CD14-positive monocyte (primary cell): ENCODE results near the gene RNF213. TPM values are rescaled to one million over a fixed set of nuclear protein-coding genes. Genes with fewer than 3 reads are reported as not detected.

Experiments used
- DNase-seq, 3 donors: peaks; one replicate each; pipeline ENCODE4 v3.0.0-alpha.2; 2011 to 2022
- H2AFZ ChIP-seq: 2 replicates; pipeline ENCODE4 v1.6.0; 2012; ENCODE audit warnings: mild to moderate bottlenecking, low read depth, low read length, inconsistent platforms; ENCODE audit not compliant: insufficient read depth, poor library complexity, severe bottlenecking
- H3K27ac ChIP-seq, 2 donors: 1 replicate in 1 of 2; 2 replicates in 1 of 2; pipeline ENCODE4 v1.5.1; 2012 to 2013; ENCODE audit warnings: low read length in 2 of 2, control low read depth in 1 of 2, inconsistent platforms in 1 of 2, low read depth in 1 of 2, mild to moderate bottlenecking in 1 of 2
- H3K27me3 ChIP-seq, 2 donors: one replicate each; pipeline versions ENCODE4 v1.6.0 to v1.6.1; 2011 to 2013; ENCODE audit warnings: low read length in 2 of 2; ENCODE audit not compliant: control insufficient read depth in 2 of 2, insufficient read depth in 2 of 2
- H3K36me3 ChIP-seq, 2 donors: replicated peaks in 1 of 2; 1 replicate in 1 of 2; 2 replicates in 1 of 2; pipeline versions ENCODE4 v1.5.1 to v1.6.1; 2012 to 2013; ENCODE audit warnings: low read length in 2 of 2, control low read depth in 1 of 2, inconsistent platforms in 1 of 2, mild to moderate bottlenecking in 1 of 2; ENCODE audit not compliant: insufficient read depth in 2 of 2, control insufficient read depth in 1 of 2
- H3K4me1 ChIP-seq, 2 donors: 1 replicate in 1 of 2; 2 replicates in 1 of 2; pipeline versions ENCODE4 v1.5.1 to v1.6.1; 2012 to 2013; ENCODE audit warnings: low read length in 2 of 2, control low read depth in 1 of 2, inconsistent platforms in 1 of 2, mild to moderate bottlenecking in 1 of 2, moderate library complexity in 1 of 2; ENCODE audit not compliant: insufficient read depth in 2 of 2, control insufficient read depth in 1 of 2
- H3K4me2 ChIP-seq: replicated peaks from 2 replicates; pipeline ENCODE3; 2012; ENCODE audit warnings: low read length, moderate library complexity, mild to moderate bottlenecking; ENCODE audit not compliant: poor library complexity, severe bottlenecking; ENCODE audit errors: extremely low read depth
- H3K4me3 ChIP-seq, 3 experiments: fragments of 200-600 bp in 1 of 3; sonication (generic) in 1 of 3; replicated peaks in 1 of 3; 1 replicate in 2 of 3; 2 replicates in 1 of 3; pipeline ENCODE4 v1.5.1; 2011 to 2013; ENCODE audit warnings: low read length in 3 of 3, mild to moderate bottlenecking in 3 of 3, control low read depth in 2 of 3, low read depth in 2 of 3, inconsistent platforms in 1 of 3, moderate library complexity in 1 of 3
- H3K79me2 ChIP-seq: 2 replicates; pipeline ENCODE4 v1.6.0; 2012; ENCODE audit warnings: mild to moderate bottlenecking, control low read depth, inconsistent platforms, low read length, moderate library complexity; ENCODE audit not compliant: insufficient read depth
- H3K9ac ChIP-seq: 2 replicates; pipeline ENCODE4 v1.6.0; 2017; ENCODE audit warnings: low read length, mild to moderate bottlenecking; ENCODE audit not compliant: insufficient read depth, poor library complexity, severe bottlenecking
- H3K9me3 ChIP-seq, 2 donors: replicated peaks in 1 of 2; 1 replicate in 1 of 2; 2 replicates in 1 of 2; pipeline versions ENCODE4 v1.5.1 to v1.6.1; 2012 to 2013; ENCODE audit warnings: low read length in 2 of 2, control low read depth in 1 of 2; ENCODE audit not compliant: control insufficient read depth in 1 of 2, insufficient read depth in 1 of 2
- H4K20me1 ChIP-seq: 2 replicates; pipeline ENCODE4 v1.6.0; 2012; ENCODE audit warnings: mild to moderate bottlenecking, low read length, control low read depth, moderate library complexity; ENCODE audit not compliant: insufficient read depth
- H3K27ac Mint-ChIP-seq, 7 donors: one replicate each; pipeline ENCODE4 v1.8.0; 2020; ENCODE audit warnings: mild to moderate bottlenecking in 7 of 7, mixed read lengths in 7 of 7, moderate library complexity in 6 of 7, inconsistent platforms in 2 of 7
- H3K27me3 Mint-ChIP-seq, 3 donors: one replicate each; pipeline ENCODE4 v1.8.0; 2021 to 2022; ENCODE audit warnings: low read depth in 3 of 3, mild to moderate bottlenecking in 3 of 3, mixed read lengths in 3 of 3, moderate library complexity in 3 of 3, inconsistent platforms in 1 of 3
- H3K36me3 Mint-ChIP-seq, 2 donors: one replicate each; pipeline ENCODE4 v1.8.0; 2020; ENCODE audit warnings: mixed read lengths in 2 of 2, inconsistent platforms in 1 of 2, mild to moderate bottlenecking in 1 of 2
- H3K4me1 Mint-ChIP-seq: one replicate; pipeline ENCODE4 v1.8.0; 2020; ENCODE audit warnings: mild to moderate bottlenecking, mixed read lengths
- H3K4me3 Mint-ChIP-seq, 2 donors: one replicate each; pipeline ENCODE4 v1.8.0; 2020; ENCODE audit warnings: mild to moderate bottlenecking in 2 of 2, mixed read lengths in 2 of 2, moderate library complexity in 1 of 2
- H3K9me3 Mint-ChIP-seq, 7 donors: one replicate each; pipeline ENCODE4 v1.8.0; 2020 to 2022; ENCODE audit warnings: mixed read lengths in 7 of 7, mild to moderate bottlenecking in 6 of 7, moderate library complexity in 6 of 7, inconsistent platforms in 2 of 7
- WGBS: methylation state at CpG from one replicate; pipeline ENCODE4 v1.1.5; 2013; ENCODE audit warnings: missing lambda C conversion rate; ENCODE audit not compliant: insufficient coverage; 5-methylcytosine and 5-hydroxymethylcytosine counted together
- intact Hi-C, 2 donors: fragments of 100-400 bp; cut with micrococcal nuclease; formaldehyde crosslinking; loops; one replicate each; pipeline versions ENCODE4 v1.15.0 to v1.15.1; 2023
- polyA plus RNA-seq, 3 donors: library from polyadenylated mRNA; depleted of rRNA in 1 of 3; unstranded in 2 of 3; stranded (reverse) in 1 of 3; fragments of 300-500 nt in 2 of 3; fragments of >200 nt in 1 of 3; fragmentation: Illumina TruSeq in 2 of 3; gene quantifications; 1 replicate in 2 of 3; 2 replicates in 1 of 3; pipeline ENCODE4 v1.2.3, GENCODE V29; 2012 to 2021
- TF ChIP-seq, protein P1 (sequence below): fragments of 200-600 bp; IDR thresholded peaks from one replicate; pipeline ENCODE4 v1.8.0; 2022; ENCODE audit warnings: antibody characterized with exemption, mild to moderate bottlenecking

Gene RNF213
- polyA plus RNA-seq, 3 donors: 10.3 to 196 (median 18.1) TPM

DNA sequence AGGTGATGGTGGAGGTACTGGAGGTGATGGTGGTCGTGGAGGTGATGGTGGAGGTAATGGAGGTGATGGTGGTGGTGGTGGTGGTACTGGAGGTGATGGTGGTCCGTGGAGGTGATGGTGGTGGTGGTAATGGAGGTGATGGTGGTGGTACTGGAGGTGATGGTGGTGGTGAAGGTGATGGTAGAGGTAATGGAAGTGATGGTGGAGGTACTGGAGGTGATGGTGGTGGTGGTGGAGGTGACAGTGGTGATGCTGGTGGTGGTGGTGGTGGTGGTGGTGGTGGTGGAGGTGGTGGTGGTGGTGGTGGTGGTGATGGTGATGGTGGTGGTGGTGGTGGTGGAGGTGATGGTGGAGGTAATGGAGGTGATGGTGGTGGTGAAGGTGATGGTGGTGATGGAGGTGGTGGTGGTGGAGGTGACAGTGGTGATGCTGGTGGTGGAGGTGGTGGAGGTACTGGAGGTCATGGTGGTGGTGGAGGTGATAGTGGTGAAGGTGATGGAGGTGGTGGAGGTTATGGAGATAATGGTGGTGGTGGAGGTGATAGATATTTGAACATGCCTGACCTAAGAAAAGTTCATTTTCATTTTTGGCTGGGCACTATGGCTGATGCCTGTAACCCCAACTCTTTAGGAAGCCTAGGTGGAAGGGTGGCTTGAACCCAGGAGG, 55.0 kb downstream of the RNF213 start:
- H3K27ac Mint-ChIP-seq: peak overlapping the region in 1 of 7 donors; percentile 23
- H3K9me3 Mint-ChIP-seq: peaks cover 0 to 5% (median 2%) of the 10 kb centered on the region in 7 donors
- H3K36me3 ChIP-seq: peaks cover 78 to 86% of the 10 kb centered on the region in 2 donors
- no peaks in the 10 kb centered on the region for H3K4me1 ChIP-seq
- no peaks in the 10 kb centered on the region for H3K27me3 Mint-ChIP-seq
- no peaks in the 10 kb centered on the region for H3K27me3 ChIP-seq
- H3K27ac ChIP-seq: no peak overlapping the region
- H3K36me3 Mint-ChIP-seq: peaks cover 71 to 81% of the 10 kb centered on the region in 2 donors
- H3K9ac ChIP-seq: no peak overlapping the region
- peaks cover 87% of the 10 kb centered on the region for H4K20me1 ChIP-seq
- DNase-seq: no peak
- H3K79me2 ChIP-seq: peaks cover 21% of the 10 kb centered on the region
- H3K4me2 ChIP-seq: no peak overlapping the region
- H2AFZ ChIP-seq: no peak overlapping the region
- H3K4me1 Mint-ChIP-seq: no peaks in the 10 kb centered on the region
- no peaks in the 10 kb centered on the region for H3K9me3 ChIP-seq
- intact Hi-C loops: no loop called here
- H3K4me3 ChIP-seq: no peak overlapping the region
- WGBS: no CpG with 5 or more reads among the region's 2 CpGs
- H3K4me3 Mint-ChIP-seq: no peak overlapping the region
- TF ChIP-seq, protein P1, sequence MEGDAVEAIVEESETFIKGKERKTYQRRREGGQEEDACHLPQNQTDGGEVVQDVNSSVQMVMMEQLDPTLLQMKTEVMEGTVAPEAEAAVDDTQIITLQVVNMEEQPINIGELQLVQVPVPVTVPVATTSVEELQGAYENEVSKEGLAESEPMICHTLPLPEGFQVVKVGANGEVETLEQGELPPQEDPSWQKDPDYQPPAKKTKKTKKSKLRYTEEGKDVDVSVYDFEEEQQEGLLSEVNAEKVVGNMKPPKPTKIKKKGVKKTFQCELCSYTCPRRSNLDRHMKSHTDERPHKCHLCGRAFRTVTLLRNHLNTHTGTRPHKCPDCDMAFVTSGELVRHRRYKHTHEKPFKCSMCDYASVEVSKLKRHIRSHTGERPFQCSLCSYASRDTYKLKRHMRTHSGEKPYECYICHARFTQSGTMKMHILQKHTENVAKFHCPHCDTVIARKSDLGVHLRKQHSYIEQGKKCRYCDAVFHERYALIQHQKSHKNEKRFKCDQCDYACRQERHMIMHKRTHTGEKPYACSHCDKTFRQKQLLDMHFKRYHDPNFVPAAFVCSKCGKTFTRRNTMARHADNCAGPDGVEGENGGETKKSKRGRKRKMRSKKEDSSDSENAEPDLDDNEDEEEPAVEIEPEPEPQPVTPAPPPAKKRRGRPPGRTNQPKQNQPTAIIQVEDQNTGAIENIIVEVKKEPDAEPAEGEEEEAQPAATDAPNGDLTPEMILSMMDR: no peak

DNA sequence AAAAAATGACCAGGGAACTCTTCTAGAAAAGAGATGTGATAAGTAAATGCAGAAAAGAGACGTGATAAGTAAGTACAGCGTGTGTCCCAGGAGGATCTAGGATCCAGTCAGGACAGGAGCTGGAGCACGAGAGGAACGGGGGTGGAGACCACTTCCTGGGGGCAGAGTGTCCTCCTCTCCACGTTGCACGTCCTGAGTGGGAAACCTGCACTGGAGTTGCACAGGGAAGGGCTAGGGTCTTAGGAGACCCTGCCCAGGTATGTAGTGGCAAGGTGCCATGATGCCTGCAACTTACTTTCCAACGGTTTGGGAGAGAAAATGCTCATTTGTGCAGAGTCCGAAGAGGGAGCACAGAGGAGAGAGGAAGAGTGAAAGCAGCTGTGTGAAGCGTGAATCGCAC, 55.8 kb downstream of the RNF213 start:
- no peak for DNase-seq
- no peaks in the 10 kb centered on the region for H3K4me1 Mint-ChIP-seq
- H3K4me3 Mint-ChIP-seq: no peak overlapping the region
- Histone ChIP-seq H3K9me3 (no peaks in the 10 kb centered on the region), H2AFZ (no peak overlapping the region), H4K20me1 (peaks cover 87% of the 10 kb centered on the region), H3K9ac (no peak overlapping the region), H3K36me3 (peaks cover 78 to 86% of the 10 kb centered on the region in 2 donors), H3K4me3 (no peak overlapping the region), H3K4me1 (no peaks in the 10 kb centered on the region), H3K27ac (no peak overlapping the region), H3K79me2 (peaks cover 18% of the 10 kb centered on the region), H3K4me2 (no peak overlapping the region), H3K27me3 (no peaks in the 10 kb centered on the region)
- H3K27me3 Mint-ChIP-seq: no peaks in the 10 kb centered on the region
- peaks cover 71 to 81% of the 10 kb centered on the region in 2 donors for H3K36me3 Mint-ChIP-seq
- peaks cover 0 to 5% (median 2%) of the 10 kb centered on the region in 7 donors for H3K9me3 Mint-ChIP-seq
- peak overlapping the region in 3 of 7 donors; percentile 56 to 72 (median 69) for H3K27ac Mint-ChIP-seq
- WGBS: 80% methylated on average over 6 of the region's 10 CpGs
- intact Hi-C loops: no loop called here
- TF ChIP-seq, protein P1: no peak
